Measurements from ENCODE around the gene ZNF488.
A peak's percentile ranks its signal among the peaks of the same experiment; 100 is the strongest.

The ZNF488 gene

DNA sequence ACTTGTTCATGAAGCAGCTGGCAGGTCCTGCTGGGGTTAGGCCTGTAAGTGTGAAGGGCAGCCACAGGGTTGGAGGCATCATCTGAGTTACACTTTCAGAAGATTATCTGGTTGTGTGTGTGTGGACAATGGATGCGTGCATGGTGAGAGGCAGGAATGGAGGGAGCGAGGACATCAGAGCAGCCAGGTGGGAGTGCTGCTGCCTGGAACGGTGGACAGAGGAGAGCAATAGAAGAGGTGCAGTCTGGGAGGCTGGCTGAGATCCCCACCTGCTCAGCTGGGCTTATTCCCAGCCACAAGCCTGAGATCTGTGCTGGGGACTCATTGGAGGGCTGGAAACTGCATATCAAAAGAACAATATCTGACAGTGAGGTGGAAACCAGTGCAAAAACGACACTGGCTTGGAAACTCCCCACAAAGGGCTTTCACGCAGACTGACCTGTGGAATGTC is 17.9 kb downstream of the ZNF488 start:
- no peak for DNase-seq (ENCODE audit: low spot score)

GRCh38 chr10:47365431-47366180 is 18.5 kb downstream of the ZNF488 start:
- DNase-seq (ENCODE audit: low spot score), result no peak

GRCh38 chr10:47364911-47365310 is 19.2 kb downstream of the ZNF488 start:
- no peak for DNase-seq (ENCODE audit: low spot score)

- no peak for DNase-seq (ENCODE audit: low spot score)
Measured at GRCh38 chr10:47364366-47364765, 19.7 kb downstream of the ZNF488 start.

- DNase-seq (ENCODE audit: low spot score), result no peak
Measured at GRCh38 chr10:47363781-47364180, 20.3 kb downstream of the ZNF488 start.

GRCh38 chr10:47362199-47362598 is 21.9 kb downstream of the ZNF488 start:
- no peak for DNase-seq (ENCODE audit: low spot score)

GRCh38 chr10:47361293-47361692 is 22.8 kb downstream of the ZNF488 start:
- peak; percentile 23 for DNase-seq (ENCODE audit: low spot score)

DNA sequence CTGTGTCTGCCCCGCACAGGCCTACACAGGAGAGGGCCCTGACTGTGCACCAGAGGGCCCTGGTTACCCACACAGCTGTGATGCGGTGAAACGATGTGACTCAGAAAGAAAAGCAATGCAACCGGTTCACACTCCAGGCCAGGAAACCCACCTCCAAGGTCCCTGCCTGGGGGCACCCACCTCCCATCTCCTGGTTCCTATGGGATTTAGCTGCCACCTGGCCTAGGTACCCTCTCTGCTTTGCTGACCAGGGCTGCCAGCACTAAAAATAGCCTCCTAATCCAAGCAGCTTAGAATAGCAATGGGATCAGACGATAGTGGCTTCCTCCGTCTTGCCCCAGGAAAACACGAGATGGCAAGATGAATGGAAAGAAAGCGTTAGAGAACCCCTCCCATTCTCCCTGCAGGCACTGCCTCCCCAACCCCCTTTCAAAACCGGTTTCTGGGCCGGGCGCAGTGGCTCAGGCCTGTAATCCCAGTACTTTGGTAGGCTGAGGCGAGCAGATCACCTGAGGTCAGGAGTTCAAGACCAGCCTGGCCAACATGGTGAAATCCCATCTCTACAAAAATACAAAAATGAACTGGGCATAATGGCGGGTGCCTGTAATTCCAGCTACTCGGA is 23.6 kb downstream of the ZNF488 start:
- DNase-seq (ENCODE audit: low spot score), result no peak

DNA sequence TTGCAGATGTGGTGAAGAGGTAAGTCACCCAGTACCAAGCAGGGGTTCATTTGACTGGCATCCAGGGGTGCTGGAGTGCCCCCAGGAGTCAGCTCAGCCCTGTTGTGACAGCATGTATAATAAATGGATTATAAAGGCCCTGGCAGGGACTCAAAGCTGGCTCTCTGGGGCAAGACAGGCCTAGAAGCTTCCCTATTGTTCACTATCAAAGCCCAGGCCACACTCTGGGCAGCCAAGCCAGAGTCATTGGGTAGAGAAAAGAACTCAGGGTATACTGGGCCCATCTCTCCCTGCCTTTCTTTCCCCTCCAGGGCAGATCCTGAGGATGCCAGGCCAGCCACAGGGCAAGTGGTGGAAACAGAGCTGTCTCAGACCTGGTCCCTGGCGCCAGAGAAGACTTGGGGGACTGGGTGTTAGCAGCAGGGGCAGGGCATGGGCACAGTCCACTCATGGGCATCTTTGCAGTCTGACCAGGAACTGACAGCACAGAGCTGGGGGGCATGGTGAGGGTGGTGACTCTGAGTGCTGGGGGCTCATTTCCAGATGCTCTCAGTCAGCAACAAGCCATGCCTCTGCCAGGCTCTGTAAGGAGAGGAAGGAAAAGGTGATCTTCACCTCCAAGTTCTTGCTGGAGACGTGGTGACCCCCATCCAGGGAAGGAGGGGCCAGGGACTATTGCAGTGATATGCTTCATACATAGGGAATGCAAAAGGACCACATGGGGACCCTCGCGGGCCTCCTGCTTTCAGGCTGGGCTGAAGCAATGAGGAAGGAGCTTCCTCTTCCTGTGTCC is 24.3 kb downstream of the ZNF488 start:
- DNase-seq (ENCODE audit: low spot score), result no peak

GRCh38 chr10:47359101-47359500 is 25.0 kb downstream of the ZNF488 start:
- no peak for DNase-seq (ENCODE audit: low spot score)

DNA sequence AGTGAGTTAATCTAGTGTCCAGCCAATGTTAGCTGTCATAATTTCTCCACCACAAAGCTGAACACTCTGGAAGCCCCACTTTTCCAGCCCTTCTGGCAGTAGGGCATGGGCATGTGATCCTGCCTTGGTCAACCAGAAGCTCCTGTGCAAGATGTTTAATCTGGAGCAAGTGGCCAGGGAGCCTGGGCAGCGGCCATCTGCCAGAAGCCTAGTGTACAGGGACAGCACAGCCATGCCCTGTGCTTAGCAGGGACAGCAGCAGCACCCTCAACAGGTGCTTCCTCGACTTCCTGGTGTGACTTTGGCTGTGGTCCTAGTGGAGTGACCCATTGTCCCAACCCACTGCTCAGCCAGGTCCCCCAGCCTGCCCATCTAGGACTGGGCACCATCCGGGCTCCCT is 25.6 kb downstream of the ZNF488 start:
- no peak for DNase-seq (ENCODE audit: low spot score)

DNA sequence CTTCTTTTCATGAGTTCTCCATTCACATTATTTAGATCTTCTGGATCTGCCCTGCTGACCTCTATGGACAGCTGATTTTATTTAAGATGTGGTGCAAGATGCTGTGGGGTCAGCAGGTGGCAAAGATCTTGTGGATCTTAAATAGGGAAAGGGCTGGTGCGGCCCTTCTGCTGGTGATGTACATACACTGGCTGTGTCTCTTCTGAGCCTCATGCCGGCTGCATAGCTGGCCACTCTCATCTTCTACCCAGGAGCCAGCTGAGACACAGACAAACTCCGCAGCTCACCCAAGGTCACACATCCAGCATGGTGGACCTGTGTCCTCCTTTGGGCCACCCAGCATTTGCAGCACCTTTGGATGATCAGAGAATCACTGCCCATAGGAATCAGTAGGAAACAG is 26.2 kb downstream of the ZNF488 start:
- no peak for DNase-seq (ENCODE audit: low spot score)

DNA sequence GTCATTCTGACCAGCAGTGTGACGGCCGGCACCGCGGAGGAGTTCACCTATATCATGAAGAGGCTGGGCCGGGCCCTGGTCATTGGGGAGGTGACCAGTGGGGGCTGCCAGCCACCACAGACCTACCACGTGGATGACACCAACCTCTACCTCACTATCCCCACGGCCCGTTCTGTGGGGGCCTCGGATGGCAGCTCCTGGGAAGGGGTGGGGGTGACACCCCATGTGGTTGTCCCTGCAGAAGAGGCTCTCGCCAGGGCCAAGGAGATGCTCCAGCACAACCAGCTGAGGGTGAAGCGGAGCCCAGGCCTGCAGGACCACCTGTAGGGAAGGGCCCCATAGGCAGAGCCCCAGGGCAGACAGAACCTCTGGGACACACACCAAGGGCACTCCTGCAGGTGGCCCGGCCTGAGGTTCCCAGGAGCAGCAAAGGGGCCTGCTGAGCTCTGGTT is 26.9 kb downstream of the ZNF488 start:
- DNase-seq (ENCODE audit: low spot score), result no peak

DNA sequence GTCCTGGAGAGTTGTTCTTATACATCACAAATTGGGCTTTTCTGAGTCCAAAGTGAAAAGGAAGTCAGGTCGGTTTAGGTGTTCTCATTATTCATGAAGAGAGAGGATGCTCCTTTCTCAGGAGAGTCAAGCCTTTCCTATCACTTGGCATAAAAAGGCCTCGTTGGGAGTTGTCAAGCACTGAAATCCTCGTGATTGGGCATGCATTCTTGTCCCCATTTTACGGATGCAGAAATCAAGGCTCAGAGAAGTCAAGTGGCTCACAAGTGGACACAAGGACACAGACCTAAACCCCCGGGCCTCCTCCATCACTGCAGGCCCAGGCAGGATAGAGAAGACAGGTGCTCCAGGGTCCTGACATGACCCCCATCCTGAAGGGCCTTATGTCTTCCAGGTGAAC is 27.4 kb downstream of the ZNF488 start:
- no peak for DNase-seq (ENCODE audit: low spot score)

DNA sequence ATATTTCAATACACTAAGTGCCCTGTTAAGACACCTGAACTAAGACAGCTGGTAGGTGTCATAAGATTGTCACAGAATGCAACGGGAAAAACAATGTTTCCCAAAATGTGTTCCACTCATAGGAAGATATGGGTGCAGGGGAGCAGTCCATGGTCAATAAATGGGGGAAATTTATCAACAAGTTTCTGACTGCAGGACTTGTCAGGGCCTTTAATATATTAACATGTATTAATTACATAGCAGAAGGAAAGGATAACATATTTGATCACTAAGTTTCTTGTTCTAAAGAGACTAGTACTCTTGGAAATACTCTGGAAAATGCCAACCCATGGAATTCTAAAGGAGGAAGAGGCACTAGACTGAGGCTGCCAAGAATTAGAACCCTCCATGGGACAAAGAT is 29.2 kb downstream of the ZNF488 start:
- no peak for DNase-seq (ENCODE audit: low spot score)

DNA sequence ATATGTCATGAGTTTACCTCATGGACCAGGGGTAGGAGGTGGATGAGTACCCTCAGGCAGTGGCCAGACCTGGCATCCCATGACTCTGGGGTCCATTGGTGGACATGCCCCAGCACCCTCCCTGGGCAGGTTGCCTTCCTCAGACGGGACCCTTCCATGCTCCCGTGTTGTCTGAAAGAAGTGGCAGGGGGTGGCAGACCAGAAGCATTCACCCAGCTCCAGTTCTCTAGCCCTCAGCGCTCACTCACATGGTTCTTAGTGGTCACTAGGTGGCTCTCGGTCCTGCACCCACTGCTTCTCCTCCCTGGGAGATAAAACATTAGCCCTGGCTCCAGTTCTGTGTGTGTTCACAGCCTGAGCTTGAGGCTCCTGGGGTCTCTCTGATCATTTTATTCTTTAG is 29.9 kb downstream of the ZNF488 start:
- no peak for DNase-seq (ENCODE audit: low spot score)

DNA sequence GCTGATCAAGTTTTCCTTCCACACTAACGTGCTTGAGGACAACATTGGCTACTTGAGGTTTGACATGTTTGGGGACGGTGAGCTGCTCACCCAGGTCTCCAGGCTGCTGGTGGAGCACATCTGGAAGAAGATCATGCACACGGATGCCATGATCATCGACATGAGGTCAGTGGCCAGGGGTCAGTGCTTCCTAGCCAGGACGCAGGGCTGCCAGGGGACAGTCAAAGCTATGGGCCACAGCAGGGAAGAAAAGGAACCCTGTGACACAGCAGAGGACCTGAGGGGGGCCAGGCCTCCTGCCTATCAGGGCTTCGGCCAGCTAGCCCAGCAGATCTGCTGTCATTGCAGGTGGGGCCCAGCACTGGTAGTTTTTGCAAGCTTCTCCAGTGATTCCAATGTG is 30.7 kb downstream of the ZNF488 start:
- DNase-seq (ENCODE audit: low spot score), result no peak

- no peak for DNase-seq (ENCODE audit: low spot score)
Measured at GRCh38 chr10:47351899-47352815, 31.9 kb downstream of the ZNF488 start.

- DNase-seq (ENCODE audit: low spot score), result no peak
Measured at GRCh38 chr10:47350671-47351640, 33.1 kb downstream of the ZNF488 start.

DNA sequence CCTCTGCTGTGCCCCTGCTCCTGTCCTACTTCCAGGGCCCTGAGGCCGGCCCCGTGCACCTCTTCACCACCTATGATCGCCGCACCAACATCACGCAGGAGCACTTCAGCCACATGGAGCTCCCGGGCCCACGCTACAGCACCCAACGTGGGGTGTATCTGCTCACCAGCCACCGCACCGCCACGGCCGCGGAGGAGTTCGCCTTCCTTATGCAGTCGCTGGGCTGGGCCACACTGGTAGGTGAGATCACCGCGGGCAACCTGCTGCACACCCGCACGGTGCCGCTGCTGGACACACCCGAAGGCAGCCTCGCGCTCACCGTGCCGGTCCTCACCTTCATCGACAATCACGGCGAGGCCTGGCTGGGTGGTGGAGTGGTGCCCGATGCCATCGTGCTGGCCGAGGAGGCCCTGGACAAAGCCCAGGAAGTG is 34.1 kb downstream of the ZNF488 start:
- DNase-seq (ENCODE audit: low spot score), result no peak

- no peak for DNase-seq (ENCODE audit: low spot score)
Measured at GRCh38 chr10:47349516-47349915, 34.6 kb downstream of the ZNF488 start.
